Measurements from ENCODE around the gene NPPC. TPM values are rescaled to one million over a fixed set of nuclear protein-coding genes. Genes with fewer than 3 reads are reported as not detected.
A peak's percentile ranks its signal among the peaks of the same experiment; 100 is the strongest.

Gene NPPC
- total and polyA plus RNA-seq, 2 of the 8 experiments (the other 6 are each of a cell fraction or from before 2014, with no cell fraction given), result 1.3 to 4.7 TPM

DNA sequence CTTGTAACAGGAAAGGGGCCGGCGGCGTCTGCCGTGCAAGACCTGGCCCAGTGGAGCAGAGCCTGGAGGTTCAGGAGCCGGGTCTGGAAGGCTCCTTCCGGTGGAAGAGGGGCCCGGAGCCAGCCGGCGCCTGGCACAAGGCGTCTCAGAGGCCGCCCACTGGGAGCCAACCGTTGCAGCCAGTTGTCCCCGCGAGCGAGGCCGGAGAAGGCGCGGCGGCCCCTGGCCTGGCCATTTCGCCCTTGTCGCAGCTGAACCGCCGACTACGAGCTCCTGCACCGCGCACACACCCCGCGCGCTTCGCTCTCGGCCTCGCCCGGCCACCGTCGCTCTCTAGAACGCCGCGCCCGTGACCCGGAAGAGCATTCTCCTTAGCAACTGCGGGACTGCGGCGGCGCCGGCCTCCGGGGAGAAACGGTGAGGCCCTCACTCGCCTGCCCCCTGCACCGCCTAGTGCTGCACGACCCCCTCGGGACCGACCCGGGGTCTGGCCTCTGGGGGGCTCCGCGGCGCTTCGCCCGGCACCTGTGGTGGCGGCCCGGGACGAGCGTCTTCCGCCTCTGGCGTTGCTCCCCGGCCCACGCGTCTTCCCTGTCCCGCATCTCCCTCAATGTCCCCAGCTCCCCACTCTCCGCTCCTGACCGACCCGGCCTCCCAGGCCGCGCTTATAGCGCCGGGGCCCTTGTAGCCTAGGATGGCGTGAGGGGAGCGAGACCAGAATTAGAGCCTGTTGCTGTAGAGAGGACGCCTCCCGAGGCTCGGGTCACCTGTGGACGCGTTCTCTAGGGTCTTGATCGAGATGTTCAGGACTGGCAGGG lies 35.4 kb upstream of the NPPC start, which contains the start of gene DIS3L2 (continued):
- TF ChIP-seq POLR2AphosphoS5 (IDR thresholded peaks at IDR 0.05; ENCODE audit: low read depth, low read length) (peak; percentile 72), SIX5 (IDR thresholded peaks at IDR 0.05; ENCODE audit: low read depth, low read length) (no peak), SP2 (IDR thresholded peaks at IDR 0.05; ENCODE audit: low read length) (no peak), POLR2A (IDR thresholded peaks at IDR 0.05; ENCODE audit: control extremely low read depth in 1 of 2, low read depth in 2 of 2, low read length in 2 of 2) (peak in 1 of 2 experiments; percentile 74; a peak in 2 of 3 replicates), POU5F1 (IDR thresholded peaks at IDR 0.05; ENCODE audit: low read depth, low read length) (no peak), JUN (IDR thresholded peaks at IDR 0.05; ENCODE audit: low read depth, low read length) (no peak), BCL11A (IDR thresholded peaks at IDR 0.05; ENCODE audit: low read depth in 2 of 2, low read length in 2 of 2) (no peak), YY1 (IDR thresholded peaks at IDR 0.05; ENCODE audit: low read depth, low read length) (no peak), RNF2 (IDR thresholded peaks at IDR 0.05; ENCODE audit: borderline replicate concordance, low read depth, low read length, missing control alignments, poor library complexity, severe bottlenecking) (no peak), MAX (IDR thresholded peaks at IDR 0.05) (peak; percentile 76), CEBPB (IDR thresholded peaks at IDR 0.05; ENCODE audit: low read depth, low read length) (no peak), MAFK (IDR thresholded peaks at IDR 0.05; ENCODE audit: low read depth, low read length) (no peak), SP4 (IDR thresholded peaks at IDR 0.05; ENCODE audit: low read length) (no peak), GTF2F1 (IDR thresholded peaks at IDR 0.05; ENCODE audit: borderline replicate concordance, low read depth, low read length) (no peak), RBBP5 (IDR thresholded peaks at IDR 0.05; ENCODE audit: borderline replicate concordance, low read depth, low read length) (peak; percentile 98), CBX8 (IDR thresholded peaks at IDR 0.05; ENCODE audit: borderline replicate concordance, low read depth, low read length) (no peak), TCF12 (IDR thresholded peaks at IDR 0.05; ENCODE audit: low read depth, low read length) (no peak)
- TF ChIP-seq, protein P1, sequence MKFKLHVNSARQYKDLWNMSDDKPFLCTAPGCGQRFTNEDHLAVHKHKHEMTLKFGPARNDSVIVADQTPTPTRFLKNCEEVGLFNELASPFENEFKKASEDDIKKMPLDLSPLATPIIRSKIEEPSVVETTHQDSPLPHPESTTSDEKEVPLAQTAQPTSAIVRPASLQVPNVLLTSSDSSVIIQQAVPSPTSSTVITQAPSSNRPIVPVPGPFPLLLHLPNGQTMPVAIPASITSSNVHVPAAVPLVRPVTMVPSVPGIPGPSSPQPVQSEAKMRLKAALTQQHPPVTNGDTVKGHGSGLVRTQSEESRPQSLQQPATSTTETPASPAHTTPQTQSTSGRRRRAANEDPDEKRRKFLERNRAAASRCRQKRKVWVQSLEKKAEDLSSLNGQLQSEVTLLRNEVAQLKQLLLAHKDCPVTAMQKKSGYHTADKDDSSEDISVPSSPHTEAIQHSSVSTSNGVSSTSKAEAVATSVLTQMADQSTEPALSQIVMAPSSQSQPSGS (IDR thresholded peaks at IDR 0.05; ENCODE audit: low read length), result no peak
- TF ChIP-seq, protein P2, sequence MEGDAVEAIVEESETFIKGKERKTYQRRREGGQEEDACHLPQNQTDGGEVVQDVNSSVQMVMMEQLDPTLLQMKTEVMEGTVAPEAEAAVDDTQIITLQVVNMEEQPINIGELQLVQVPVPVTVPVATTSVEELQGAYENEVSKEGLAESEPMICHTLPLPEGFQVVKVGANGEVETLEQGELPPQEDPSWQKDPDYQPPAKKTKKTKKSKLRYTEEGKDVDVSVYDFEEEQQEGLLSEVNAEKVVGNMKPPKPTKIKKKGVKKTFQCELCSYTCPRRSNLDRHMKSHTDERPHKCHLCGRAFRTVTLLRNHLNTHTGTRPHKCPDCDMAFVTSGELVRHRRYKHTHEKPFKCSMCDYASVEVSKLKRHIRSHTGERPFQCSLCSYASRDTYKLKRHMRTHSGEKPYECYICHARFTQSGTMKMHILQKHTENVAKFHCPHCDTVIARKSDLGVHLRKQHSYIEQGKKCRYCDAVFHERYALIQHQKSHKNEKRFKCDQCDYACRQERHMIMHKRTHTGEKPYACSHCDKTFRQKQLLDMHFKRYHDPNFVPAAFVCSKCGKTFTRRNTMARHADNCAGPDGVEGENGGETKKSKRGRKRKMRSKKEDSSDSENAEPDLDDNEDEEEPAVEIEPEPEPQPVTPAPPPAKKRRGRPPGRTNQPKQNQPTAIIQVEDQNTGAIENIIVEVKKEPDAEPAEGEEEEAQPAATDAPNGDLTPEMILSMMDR (IDR thresholded peaks at IDR 0.05; ENCODE audit: control extremely low read depth in 1 of 3, insufficient read depth in 1 of 3, low read depth in 1 of 3, low read length in 3 of 3), result no peak
- TF ChIP-seq, protein P3, sequence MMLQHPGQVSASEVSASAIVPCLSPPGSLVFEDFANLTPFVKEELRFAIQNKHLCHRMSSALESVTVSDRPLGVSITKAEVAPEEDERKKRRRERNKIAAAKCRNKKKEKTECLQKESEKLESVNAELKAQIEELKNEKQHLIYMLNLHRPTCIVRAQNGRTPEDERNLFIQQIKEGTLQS (IDR thresholded peaks at IDR 0.05; ENCODE audit: insufficient read depth, low read depth, low read length), result no peak

Measured in H1 (cell line).